Psoas muscle (tissue), 8 donors: Measurements from ENCODE around the gene GPR101. TPM values are rescaled to one million over a fixed set of nuclear protein-coding genes. Genes with fewer than 3 reads are reported as not detected.

Experiments used
- ATAC-seq, 4 donors: fragments of 200-7000 bp; cut with Tn5 transposase; one replicate each; pipeline ENCODE4 v1.9.1; 2020; ENCODE audit warnings: moderate library complexity in 3 of 4, mild to moderate bottlenecking in 2 of 4
- DNase-seq, 2 donors: peaks; one replicate each; pipeline ENCODE4 v3.0.0-alpha.2; 2020
- H3K27ac ChIP-seq: fragments of 200-600 bp; one replicate; pipeline ENCODE4 v1.8.0; 2022
- H3K27me3 ChIP-seq, 3 donors: fragments of 200-600 bp in 1 of 3; one replicate each; pipeline versions ENCODE4 v1.6.1 to v1.8.0; 2013 to 2022; ENCODE audit warnings: low read length in 2 of 3, mild to moderate bottlenecking in 2 of 3, moderate library complexity in 1 of 3; ENCODE audit not compliant: insufficient read depth in 3 of 3
- H3K36me3 ChIP-seq, 2 donors: fragments of 200-600 bp in 1 of 2; one replicate each; pipeline versions ENCODE4 v1.6.1 to v1.8.0; 2013 to 2022; ENCODE audit warnings: low read depth in 1 of 2, mild to moderate bottlenecking in 1 of 2, moderate library complexity in 1 of 2; ENCODE audit not compliant: insufficient read depth in 1 of 2
- H3K4me1 ChIP-seq: fragments of 200-600 bp; one replicate; pipeline ENCODE4 v1.8.0; 2022
- H3K4me3 ChIP-seq: fragments of 200-600 bp; one replicate; pipeline ENCODE4 v1.8.0; 2022; ENCODE audit warnings: mild to moderate bottlenecking
- H3K9me3 ChIP-seq: fragments of 200-600 bp; one replicate; pipeline ENCODE4 v1.8.0; 2022
- WGBS, 3 donors: extraction: QIAGEN DNeasy Blood & Tissue Kit; methylation state at CpG; one replicate each; pipeline versions ENCODE4 v1.1.6 to v1.1.7; 2013; 5-methylcytosine and 5-hydroxymethylcytosine counted together
- intact Hi-C, 2 donors: fragments of 100-400 bp; cut with DNase I; formaldehyde crosslinking; loops; one replicate each; pipeline versions ENCODE4 v1.11.0 to v1.14.2; 2022
- polyA plus RNA-seq, 3 donors: library from polyadenylated mRNA; stranded (reverse); fragments of 200-250 nt; gene quantifications; one replicate each; pipeline ENCODE4 v1.2.3, GENCODE V29; 2013
- total RNA-seq, 4 donors: library from RNA; stranded (reverse); fragmentation: NEBNext Ultra II Directional in 2 of 4; extraction: Animal tissue kit (Norgen Biotek cat#: 25700) in 2 of 4; gene quantifications; one replicate each; pipeline versions ENCODE4 v1.2.1 to v1.2.4, GENCODE V29; 2021 to 2023
- TF ChIP-seq, protein P1 (sequence below): fragments of 200-600 bp; IDR thresholded peaks from one replicate; pipeline ENCODE4 v1.8.0; 2022; ENCODE audit warnings: antibody characterized with exemption
- donor health status: healthy with polysubstance abuse.
- donor health status: DM: no; HTN: no; CAD: no; lungs with moderate emphysema.
- donor health status: Bipolar disorder and iron deficiency.
- donor health status: healthy.
- donor health status: DM: yes; HTN: yes; CAD: no.
- donor health status: DM: no; HTN: no; CAD: no.
- donor health status: DM: no; HTN: no; CAD: no.
- donor health status: DM: yes; HTN: yes; CAD: no.

Gene GPR101
- total and polyA plus RNA-seq, 7 donors = not detected

DNA sequence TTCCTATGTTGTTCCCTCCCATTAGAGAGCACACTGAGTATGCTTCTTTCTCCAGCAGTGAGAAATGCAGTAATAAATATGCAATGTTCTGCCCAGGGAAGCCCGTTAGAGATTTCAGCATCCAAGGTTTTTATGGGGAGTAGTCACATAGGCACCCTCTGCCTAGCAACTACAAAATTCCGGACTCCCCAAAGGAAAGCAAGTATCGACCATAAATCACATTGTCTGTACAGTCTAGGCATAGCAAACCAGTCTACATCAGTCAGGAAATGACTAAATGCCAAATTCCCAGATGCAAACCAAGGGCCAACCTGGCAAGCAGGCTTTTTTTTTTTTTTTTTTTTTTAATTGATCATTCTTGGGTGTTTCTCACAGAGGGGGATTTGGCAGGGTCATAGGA is 34.8 kb downstream of the GPR101 start:
- TF ChIP-seq, protein P1, sequence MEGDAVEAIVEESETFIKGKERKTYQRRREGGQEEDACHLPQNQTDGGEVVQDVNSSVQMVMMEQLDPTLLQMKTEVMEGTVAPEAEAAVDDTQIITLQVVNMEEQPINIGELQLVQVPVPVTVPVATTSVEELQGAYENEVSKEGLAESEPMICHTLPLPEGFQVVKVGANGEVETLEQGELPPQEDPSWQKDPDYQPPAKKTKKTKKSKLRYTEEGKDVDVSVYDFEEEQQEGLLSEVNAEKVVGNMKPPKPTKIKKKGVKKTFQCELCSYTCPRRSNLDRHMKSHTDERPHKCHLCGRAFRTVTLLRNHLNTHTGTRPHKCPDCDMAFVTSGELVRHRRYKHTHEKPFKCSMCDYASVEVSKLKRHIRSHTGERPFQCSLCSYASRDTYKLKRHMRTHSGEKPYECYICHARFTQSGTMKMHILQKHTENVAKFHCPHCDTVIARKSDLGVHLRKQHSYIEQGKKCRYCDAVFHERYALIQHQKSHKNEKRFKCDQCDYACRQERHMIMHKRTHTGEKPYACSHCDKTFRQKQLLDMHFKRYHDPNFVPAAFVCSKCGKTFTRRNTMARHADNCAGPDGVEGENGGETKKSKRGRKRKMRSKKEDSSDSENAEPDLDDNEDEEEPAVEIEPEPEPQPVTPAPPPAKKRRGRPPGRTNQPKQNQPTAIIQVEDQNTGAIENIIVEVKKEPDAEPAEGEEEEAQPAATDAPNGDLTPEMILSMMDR = no peak
- ATAC-seq (no peak), DNase-seq (no peak)
- intact Hi-C loops = no loop called here
- Histone ChIP-seq H3K9me3 (no peaks in the 10 kb centered on the region), H3K27ac (no peak overlapping the region), H3K36me3 (no peaks in the 10 kb centered on the region), H3K4me1 (no peaks in the 10 kb centered on the region), H3K4me3 (no peak overlapping the region), H3K27me3 (no peaks in the 10 kb centered on the region)
- 34 to 46% (median 42%) methylated on average over 3 of the region's 3 CpGs for WGBS, 3 donors

Other genes starting within 250 kb of the GPR101 start
- 100 to 1,000 TPM in 3 of 4 donors, 10 to 100 TPM in 1; 91.5 to 131 (median 118) TPM for gene RBMX, start 153.3 kb downstream of the GPR101 start, total RNA-seq
- gene RBMX, start 153.3 kb downstream of the GPR101 start, polyA plus RNA-seq = 10 to 100 TPM; 67.9 to 98.9 (median 79.7) TPM